Hepatocyte (in vitro differentiated cells): ENCODE results near the gene BLOC1S5.

Experiments used
- CTCF ChIP-seq: fragments of 200-600 bp; sonication (generic); IDR thresholded peaks from 2 replicates; pipeline ENCODE4 v1.5.1; 2016; ENCODE audit warnings: antibody characterized with exemption, mild to moderate bottlenecking; ENCODE audit not compliant: poor library complexity
- EZH2 ChIP-seq: fragments of 200-600 bp; sonication (generic); IDR thresholded peaks from 2 replicates; pipeline ENCODE4 v1.6.1; 2016; ENCODE audit warnings: antibody characterized with exemption, mild to moderate bottlenecking, borderline replicate concordance
- EZH2phosphoT487 ChIP-seq: fragments of 200-600 bp; sonication (generic); IDR thresholded peaks from one replicate; pipeline ENCODE4 v1.6.1; 2018; ENCODE audit warnings: antibody characterized with exemption, mild to moderate bottlenecking, low read depth, moderate library complexity; ENCODE audit not compliant: unreplicated experiment, severe bottlenecking

- TF ChIP-seq CTCF (no peak), EZH2phosphoT487 (no peak), EZH2 (no peak)
Measured at GRCh38 chr6:8066108-8066507, 1.9 kb upstream of the BLOC1S5 start.
